SU-DHL-6 (cell line): ENCODE results near the gene PKIB.

Experiments used
- EZH2phosphoT487 ChIP-seq: fragments of 200-600 bp; sonication (generic), shearing (Covaris generic); conservative IDR thresholded peaks from 2 replicates; pipeline ENCODE4 v1.6.1; 2018; ENCODE audit warnings: mild to moderate bottlenecking, antibody characterized with exemption, low read length, moderate library complexity, mixed read lengths
- TF ChIP-seq, protein P1 (sequence below): fragments of 200-600 bp; sonication (generic); IDR thresholded peaks from one replicate; pipeline ENCODE4 v1.5.1; 2017; ENCODE audit warnings: antibody characterized with exemption, mild to moderate bottlenecking, low read length, moderate library complexity; ENCODE audit not compliant: insufficient read depth, poor library complexity, severe bottlenecking

DNA sequence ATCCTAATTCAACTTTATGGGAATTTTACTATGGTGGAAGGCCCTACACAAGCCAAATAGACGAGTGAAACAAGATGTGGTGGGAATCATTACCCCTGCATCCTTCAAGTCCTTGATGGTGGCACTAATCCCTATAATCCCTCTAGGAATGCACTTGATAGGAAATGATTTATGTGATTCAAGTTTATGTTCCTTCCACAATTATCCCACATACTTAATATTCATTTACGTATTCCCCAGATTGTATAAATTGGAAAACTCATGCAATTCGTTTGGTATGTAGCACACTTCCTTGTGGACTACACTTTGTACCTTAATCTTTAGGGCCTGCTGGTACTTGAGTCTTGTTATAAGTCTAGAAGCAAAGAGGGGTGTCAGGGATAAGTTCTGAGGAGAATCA lies 40.8 kb downstream of the PKIB start:
- TF ChIP-seq, protein P1, sequence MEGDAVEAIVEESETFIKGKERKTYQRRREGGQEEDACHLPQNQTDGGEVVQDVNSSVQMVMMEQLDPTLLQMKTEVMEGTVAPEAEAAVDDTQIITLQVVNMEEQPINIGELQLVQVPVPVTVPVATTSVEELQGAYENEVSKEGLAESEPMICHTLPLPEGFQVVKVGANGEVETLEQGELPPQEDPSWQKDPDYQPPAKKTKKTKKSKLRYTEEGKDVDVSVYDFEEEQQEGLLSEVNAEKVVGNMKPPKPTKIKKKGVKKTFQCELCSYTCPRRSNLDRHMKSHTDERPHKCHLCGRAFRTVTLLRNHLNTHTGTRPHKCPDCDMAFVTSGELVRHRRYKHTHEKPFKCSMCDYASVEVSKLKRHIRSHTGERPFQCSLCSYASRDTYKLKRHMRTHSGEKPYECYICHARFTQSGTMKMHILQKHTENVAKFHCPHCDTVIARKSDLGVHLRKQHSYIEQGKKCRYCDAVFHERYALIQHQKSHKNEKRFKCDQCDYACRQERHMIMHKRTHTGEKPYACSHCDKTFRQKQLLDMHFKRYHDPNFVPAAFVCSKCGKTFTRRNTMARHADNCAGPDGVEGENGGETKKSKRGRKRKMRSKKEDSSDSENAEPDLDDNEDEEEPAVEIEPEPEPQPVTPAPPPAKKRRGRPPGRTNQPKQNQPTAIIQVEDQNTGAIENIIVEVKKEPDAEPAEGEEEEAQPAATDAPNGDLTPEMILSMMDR = no peak
- TF ChIP-seq EZH2phosphoT487 = no peak
